Measurements from ENCODE around the gene PAGE1.
"Not testable (repeated sequence)": the region's sequence is repeated elsewhere in the genome, so short reads cannot be mapped to it uniquely, and the experiment has no call there.

PAGE1 gene

GRCh38 chrX:49695276-49696180 is at the start of gene PAGE1:
TSS of gene PAGE1 (minus strand) at chrX:49695984. CDS start at chrX:49694770, 1,214 bp downstream.
- no peak for DNase-seq

DNA sequence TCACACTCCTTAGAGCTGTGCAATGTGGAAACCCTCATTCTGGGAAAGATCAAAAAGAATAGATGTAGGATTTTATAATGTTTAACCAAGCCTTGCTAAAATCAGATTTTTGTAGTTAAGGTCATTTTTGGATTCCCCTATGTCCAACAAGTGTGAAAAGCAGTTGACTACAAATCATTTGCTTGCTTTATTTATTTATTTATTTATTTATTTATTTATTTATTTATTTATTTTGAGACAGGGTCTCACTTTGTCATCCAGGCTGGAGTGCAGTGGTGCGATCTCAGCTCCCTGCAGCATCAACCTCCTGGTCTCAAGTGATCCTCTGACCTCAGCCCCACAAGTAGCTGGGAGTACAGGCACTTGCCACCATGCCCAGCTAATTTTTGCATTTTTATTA is 45.7 kb upstream of the PAGE1 start:
- not testable (repeated sequence) for DNase-seq

- DNase-seq, result no peak
Measured at GRCh38 chrX:49727847-49728246, 32.1 kb upstream of the PAGE1 start.

DNA sequence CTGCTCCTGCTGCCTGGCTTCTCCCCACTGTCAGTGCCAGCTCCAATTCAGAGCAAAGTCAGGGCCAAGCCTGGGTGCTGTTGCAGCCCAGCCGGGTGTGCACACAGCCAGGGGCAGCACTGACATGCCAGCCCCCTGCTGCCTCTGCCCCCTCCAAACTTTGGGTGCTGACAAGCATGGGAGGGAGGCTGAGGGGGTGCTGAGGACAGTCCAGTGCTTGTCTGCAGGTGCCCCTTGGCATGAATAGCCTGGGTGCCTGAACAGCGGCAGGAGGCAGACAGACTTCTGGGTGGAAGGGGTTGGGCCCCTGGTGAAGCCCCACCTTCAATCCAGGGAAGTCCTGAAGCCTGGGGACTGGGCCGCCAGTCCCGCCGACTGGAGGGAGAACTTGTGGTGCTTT is 31.2 kb upstream of the PAGE1 start:
- DNase-seq, result no peak

- no peak for DNase-seq
Measured at GRCh38 chrX:49725923-49726904, 30.4 kb upstream of the PAGE1 start.

DNA sequence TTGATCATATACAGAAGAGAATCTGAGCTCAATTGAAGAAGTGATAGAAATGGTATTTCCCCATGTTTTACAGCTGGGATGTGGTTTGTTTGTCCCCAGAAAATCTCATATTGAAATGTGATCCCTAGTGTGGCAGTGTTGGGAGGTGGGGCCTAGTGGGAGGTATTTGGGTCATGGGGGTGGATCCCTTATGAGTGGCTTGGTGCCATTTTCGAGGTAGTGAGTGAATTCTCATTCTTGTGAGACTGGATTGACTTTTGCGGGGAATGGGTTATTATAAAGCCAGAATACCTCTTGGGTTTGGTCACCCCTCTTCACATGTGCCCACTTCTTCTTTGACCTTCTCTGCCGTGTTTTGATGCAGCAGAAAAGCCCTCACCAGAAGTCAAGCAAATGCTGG is 29.6 kb upstream of the PAGE1 start:
- DNase-seq, result no peak

GRCh38 chrX:49720106-49720505 is 24.3 kb upstream of the PAGE1 start:
- DNase-seq, result not testable (repeated sequence)

DNA sequence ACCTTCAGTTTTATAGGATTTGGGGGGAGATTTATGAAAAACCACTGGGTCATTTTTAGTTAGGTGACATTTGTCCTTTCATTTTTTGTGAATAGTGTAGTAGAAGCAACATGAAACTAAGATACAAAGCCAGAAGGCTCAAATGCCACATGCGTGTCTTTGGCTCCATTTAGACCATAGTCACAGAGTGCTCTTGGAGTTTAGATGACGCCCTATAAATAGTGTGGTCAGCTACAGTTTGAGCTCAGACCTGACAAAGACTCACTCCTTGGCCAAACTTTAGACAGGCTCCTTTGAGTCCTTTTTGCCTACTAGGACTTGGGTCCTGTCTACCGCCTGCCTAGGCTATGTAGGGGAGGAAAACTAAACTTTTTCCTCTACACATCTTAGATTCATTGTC is 16.8 kb upstream of the PAGE1 start:
- no peak for DNase-seq

GRCh38 chrX:49710744-49711319 is 15.0 kb upstream of the PAGE1 start:
- no peak for DNase-seq

DNA sequence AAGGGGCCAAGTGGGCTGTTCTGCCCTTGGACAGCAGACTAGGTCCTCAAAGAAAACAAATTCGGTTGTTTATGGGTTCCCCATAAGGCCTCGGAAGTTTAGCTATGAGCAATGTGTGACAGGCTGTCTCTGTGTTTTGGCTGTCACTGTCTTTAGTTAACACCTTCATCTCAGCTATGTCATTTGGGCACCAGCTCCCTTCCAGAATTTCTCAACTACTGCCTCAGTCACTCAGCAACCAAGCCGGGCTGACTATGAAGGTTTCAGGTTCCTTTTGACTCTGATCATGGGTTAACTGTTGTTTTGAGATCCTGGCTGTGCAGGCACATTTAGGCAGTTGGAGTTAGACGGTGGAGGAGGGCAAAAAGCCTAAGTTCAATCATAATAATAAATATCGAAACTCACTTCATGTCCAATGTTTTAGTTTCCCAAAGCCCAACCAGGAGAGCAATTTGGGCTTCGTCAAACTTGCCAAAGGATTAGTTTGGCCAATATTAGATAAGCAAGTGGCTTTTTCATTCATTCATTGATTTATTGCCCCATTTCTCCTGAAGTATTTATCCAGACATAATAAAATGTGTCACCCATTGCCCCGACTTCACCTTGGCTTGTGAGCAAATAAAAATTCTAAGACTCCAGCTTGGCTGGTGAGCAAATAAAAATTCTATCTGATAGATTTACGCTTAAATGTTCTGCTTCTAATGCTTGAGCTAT is 9.1 kb upstream of the PAGE1 start:
- no peak for DNase-seq

DNA sequence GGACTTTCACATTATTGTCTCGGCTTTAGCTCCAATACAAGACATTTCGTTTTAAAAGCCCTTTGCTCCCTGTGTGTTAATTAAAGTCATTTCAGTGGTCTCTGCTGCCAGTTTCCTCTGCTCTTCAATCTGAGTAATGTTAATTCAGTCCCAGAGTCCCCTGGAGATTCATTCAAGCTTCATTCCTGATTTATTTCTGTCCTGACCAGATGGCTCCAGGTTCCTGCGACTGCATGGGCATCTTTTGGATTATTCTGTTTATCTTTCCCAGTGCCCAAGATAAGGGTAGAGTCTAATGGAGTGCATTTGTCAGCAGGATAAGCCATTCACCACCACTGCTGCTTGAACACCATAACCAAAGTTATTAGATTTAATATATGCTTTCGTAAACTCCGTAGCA is 6.1 kb upstream of the PAGE1 start:
- no peak for DNase-seq

GRCh38 chrX:49701323-49701722 is 5.5 kb upstream of the PAGE1 start:
- DNase-seq, result no peak

DNA sequence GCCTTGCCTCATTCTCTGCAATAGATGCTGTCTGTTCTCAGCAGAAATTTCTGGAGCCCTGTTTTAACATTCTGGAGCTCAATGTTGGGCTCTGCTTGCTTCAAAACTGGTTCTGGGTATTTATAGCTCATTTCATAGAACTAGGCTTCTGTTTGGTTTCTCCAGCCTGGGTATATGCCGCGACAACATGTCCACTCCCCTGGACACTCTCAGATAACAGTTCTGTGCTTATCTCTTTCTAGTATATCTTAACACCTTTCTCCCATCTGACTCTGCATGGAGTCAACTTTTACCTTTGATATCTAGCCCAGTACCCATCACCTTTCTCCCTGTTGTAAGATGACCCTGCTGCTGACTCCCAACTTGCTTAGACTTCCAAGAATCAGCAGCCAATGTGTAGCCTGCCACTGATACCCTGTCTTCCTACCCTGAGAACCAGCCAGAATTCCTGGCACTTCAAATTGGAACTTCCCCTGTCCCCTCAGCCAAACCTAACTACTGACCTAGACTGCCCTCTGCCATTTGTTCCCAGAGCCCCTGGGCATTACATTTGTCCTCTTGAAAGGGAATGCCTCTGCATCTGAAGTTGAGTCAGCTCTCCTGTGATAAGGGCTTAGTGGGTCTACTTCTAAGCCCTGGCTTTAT is 20.6 kb downstream of the PAGE1 start:
- no peak for DNase-seq

GRCh38 chrX:49673394-49673793 is 22.4 kb downstream of the PAGE1 start:
- DNase-seq, result no peak

DNA sequence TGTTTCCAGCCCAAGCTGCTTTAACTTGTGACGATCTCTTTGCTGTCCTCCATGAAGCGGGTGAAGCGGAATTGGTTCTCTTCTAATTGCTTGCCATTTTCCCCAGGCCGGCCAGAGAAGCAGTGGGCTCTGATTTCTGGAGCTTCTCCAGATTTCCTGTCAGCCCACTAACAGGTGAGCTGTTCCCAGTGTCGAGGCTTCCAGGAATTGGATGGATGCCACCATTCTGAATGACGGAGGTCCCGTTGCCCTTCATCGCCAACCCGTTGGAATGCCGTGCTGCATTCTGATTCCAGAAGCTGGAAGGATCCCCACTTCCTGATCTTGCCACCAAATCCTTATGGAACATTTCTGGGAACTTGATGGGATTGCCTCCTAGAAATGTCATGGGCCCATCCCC is 31.0 kb downstream of the PAGE1 start:
- DNase-seq, result no peak

DNA sequence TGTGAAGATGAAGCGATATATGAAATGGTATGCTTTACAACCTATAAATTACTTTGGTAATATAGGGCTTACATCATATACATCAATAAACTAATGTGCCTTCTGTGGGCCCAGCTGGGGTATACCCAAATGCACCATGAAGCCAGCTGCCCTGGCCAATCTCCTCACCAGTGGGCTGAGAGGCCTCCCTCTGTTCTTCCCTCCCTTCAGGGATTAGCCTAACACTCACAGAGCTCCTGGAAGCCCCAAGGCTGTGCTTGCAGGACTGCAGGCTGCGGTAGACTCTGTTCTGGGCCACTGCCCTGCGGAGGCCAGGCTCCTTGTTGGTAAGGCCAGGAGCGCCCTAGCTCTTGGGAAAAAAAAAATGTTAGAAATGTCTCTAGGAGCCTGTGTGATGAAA is 33.9 kb downstream of the PAGE1 start:
- no peak for DNase-seq

- no peak for DNase-seq
Measured at GRCh38 chrX:49659771-49660170, 36.0 kb downstream of the PAGE1 start.

GRCh38 chrX:49656533-49656932 is 39.3 kb downstream of the PAGE1 start:
- no peak for DNase-seq

- no peak for DNase-seq
Measured at GRCh38 chrX:49644991-49645637, 50.7 kb downstream of the PAGE1 start.

Data from CD4-positive, alpha-beta T cell treated with Interleukin-17A for 4 hours (primary cell).